ENCODE measurements around the gene SOX6. TPM values are rescaled to one million over a fixed set of nuclear protein-coding genes. Genes with fewer than 3 reads are reported as not detected.

Gene SOX6
- polyA plus RNA-seq, 1 experiment: 6.0 TPM

GRCh38 chr11:16317712-16318111 lies 38.6 kb downstream of the SOX6 start:
- H3K4me3 ChIP-seq (ENCODE audit: low read depth, low read length): no peak overlapping the region
- no peak overlapping the region for H3K27ac ChIP-seq (ENCODE audit: low read depth, low read length)
- no peak for TF ChIP-seq CTCF (IDR thresholded peaks at IDR 0.05; ENCODE audit: low read depth, low read length)
- no peaks in the 10 kb centered on the region for H3K27me3 ChIP-seq (ENCODE audit: control insufficient read depth, insufficient read depth, low read length)
- CTCF ChIA-PET: no interaction called here
- DNase-seq (ENCODE audit: low read depth, low spot score): no peak
- POLR2A ChIA-PET: no interaction called here
- no peaks in the 10 kb centered on the region for H3K9me3 ChIP-seq (ENCODE audit: control insufficient read depth, insufficient read depth, low read length)

- ChIA-PET CTCF (no interaction called here), POLR2A (no interaction called here)
- Histone ChIP-seq H3K27me3 (ENCODE audit: control insufficient read depth, insufficient read depth, low read length) (no peaks in the 10 kb centered on the region), H3K4me3 (ENCODE audit: low read depth, low read length) (no peak overlapping the region), H3K27ac (ENCODE audit: low read depth, low read length) (no peak overlapping the region), H3K9me3 (ENCODE audit: control insufficient read depth, insufficient read depth, low read length) (no peaks in the 10 kb centered on the region)
- no peak for DNase-seq (ENCODE audit: low read depth, low spot score)
- no peak for TF ChIP-seq CTCF (IDR thresholded peaks at IDR 0.05; ENCODE audit: low read depth, low read length)
These were observed 42.5 kb downstream of the SOX6 start for GRCh38 chr11:16313846-16314245.

GRCh38 chr11:16312233-16312765 lies 44.0 kb downstream of the SOX6 start:
- no peak for TF ChIP-seq CTCF (IDR thresholded peaks at IDR 0.05; ENCODE audit: low read depth, low read length)
- ChIA-PET CTCF (interaction anchor here (0.8 kb wide), 1 partner anchor 8 kb away, joined by 3 read pairs; no protein-coding TSS in a partner anchor), POLR2A (no interaction called here)
- H3K27me3 ChIP-seq (ENCODE audit: control insufficient read depth, insufficient read depth, low read length): no peaks in the 10 kb centered on the region
- no peak overlapping the region for H3K27ac ChIP-seq (ENCODE audit: low read depth, low read length)
- H3K9me3 ChIP-seq (ENCODE audit: control insufficient read depth, insufficient read depth, low read length): no peaks in the 10 kb centered on the region
- DNase-seq (ENCODE audit: low read depth, low spot score): no peak
- H3K4me3 ChIP-seq (ENCODE audit: low read depth, low read length): no peak overlapping the region

GRCh38 chr11:16311831-16312230 lies 44.5 kb downstream of the SOX6 start:
- ChIA-PET CTCF (interaction anchor here (1.5 kb wide), 1 partner anchor 295 kb away, joined by 4 read pairs; no protein-coding TSS in a partner anchor), POLR2A (no interaction called here)
- Histone ChIP-seq H3K27ac (ENCODE audit: low read depth, low read length) (no peak overlapping the region), H3K4me3 (ENCODE audit: low read depth, low read length) (no peak overlapping the region), H3K27me3 (ENCODE audit: control insufficient read depth, insufficient read depth, low read length) (no peaks in the 10 kb centered on the region), H3K9me3 (ENCODE audit: control insufficient read depth, insufficient read depth, low read length) (no peaks in the 10 kb centered on the region)
- TF ChIP-seq CTCF (IDR thresholded peaks at IDR 0.05; ENCODE audit: low read depth, low read length): no peak
- DNase-seq (ENCODE audit: low read depth, low spot score): no peak

- CTCF ChIA-PET: interaction anchor here (1.5 kb wide), 1 partner anchor 296 kb away, joined by 4 read pairs; no protein-coding TSS in a partner anchor
- H3K4me3 ChIP-seq (ENCODE audit: low read depth, low read length): no peak overlapping the region
These were observed 45.4 kb downstream of the SOX6 start for GRCh38 chr11:16310943-16311342.

More at GRCh38 chr11:16310943-16311342, 45.4 kb downstream of the SOX6 start:
- Histone ChIP-seq H3K27ac (ENCODE audit: low read depth, low read length) (no peak overlapping the region), H3K9me3 (ENCODE audit: control insufficient read depth, insufficient read depth, low read length) (no peaks in the 10 kb centered on the region), H3K27me3 (ENCODE audit: control insufficient read depth, insufficient read depth, low read length) (no peaks in the 10 kb centered on the region)
- no peak for DNase-seq (ENCODE audit: low read depth, low spot score)
- TF ChIP-seq CTCF (IDR thresholded peaks at IDR 0.05; ENCODE audit: low read depth, low read length): no peak
- POLR2A ChIA-PET: no interaction called here

All from AG04450 (cell line).